D341Med (cell line): ENCODE results near the gene SFTPB.
"Not testable (repeated sequence)": the region's sequence is repeated elsewhere in the genome, so short reads cannot be mapped to it uniquely, and the experiment has no call there.

Experiments
- DNase-seq: peaks from one replicate; pipeline ENCODE4 v3.0.0; 2012; ENCODE audit warnings: low spot score

Gene SFTPB

DNA sequence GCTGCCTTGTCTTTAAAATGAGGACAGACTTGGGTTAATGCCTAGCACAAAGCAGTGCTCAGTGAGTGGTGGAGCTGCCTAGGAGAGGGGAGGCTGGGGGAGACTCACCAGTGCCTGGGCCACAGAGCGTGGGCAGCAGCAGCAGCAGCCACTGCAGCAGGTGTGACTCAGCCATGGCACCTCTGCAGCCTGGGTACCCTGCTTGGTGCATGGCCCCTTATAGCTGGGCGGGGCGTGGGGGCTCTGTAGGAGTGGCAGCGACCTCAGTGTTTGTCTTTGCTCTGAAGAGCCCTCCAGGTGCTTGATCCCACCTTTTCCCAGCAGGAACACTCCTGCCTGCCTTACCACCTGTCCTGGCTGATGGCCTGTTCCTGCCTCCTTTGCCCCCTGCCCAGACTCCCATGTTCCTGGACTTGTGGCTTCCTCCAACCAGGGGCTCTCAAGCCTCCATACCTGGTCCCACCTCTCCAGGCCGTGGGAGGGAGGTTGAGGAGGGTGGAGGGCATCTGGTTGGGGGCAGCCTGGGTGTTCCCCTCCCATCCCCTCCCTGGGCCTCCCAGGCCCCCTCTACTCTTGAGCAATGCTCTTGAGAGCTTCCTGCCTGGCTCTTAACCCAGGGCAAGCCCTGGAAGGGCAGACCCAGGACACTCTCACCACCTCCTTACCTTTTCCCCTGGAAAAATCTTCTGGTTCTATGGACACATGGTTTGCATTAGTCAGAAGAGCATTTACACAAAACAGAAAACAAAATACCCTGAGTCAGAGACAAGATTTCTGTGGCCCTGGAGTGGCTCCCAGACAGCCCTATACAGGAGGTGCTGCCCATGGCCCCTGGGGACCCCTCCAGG lies at the start of gene SFTPB:
Gene SFTPB (minus strand): TSS at position 191 of the 848 bp plus-strand sequence. CDS start 16 bp downstream, at position 175.
- no peak for DNase-seq

DNA sequence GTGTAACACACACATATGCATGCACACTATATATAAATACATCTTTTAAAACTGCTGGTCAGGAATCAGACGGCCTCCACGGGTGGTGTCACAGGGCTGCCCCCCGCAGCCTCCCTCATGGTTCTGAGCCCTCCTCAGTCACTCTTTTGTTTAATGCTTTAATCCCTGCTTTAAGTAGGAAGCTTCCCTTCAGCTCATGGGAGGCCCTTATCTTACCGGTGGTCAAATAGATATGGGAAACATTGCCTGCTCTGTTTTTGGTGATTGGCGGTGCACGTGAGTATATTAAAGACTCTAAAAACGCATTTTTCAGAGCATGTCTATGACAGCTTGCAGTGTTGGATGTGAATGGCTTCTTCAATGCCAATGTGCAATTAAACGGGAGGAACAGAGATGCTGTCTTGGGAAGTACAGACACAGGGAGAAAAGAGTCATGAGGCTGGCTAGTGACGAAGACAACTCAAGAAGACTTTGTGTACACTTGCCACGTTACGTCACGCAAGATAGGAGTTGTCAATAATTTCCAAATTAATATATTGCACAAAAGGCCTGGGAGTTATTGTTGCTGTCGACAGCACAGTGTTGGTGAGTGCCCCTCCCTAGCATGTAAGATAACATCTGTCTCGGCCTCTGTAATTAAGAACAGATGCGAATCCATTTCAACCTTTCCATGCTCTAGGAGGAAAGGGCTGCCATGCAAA lies 49.5 kb upstream of the SFTPB start:
- DNase-seq: peak; percentile 51

DNA sequence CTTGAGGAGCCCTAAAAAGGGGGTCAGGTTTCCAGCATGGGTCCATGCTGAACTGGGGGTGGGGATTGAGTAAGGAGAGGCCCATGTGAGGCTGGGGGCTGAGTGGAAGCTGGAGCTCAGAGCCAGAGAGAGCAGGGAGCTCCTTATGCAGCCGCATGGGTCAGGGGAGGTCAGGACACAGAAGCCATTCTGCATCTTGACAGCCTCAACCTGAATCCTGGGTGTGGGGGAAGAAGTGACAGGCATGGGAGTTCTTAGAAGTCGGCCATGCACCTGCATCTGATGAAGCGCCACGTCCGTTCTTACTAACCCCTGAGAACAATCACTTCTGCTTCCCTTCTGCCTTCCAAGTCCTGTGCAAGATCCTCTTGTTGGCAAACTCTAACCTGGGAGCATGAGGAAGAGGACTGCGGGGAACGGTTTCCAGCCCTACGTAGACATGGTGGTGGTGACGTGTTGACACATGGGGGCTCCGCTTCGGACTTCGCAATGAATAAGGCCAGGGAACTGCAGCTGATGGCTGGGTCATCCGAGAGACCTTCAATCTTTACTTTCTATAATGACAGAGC lies 48.4 kb upstream of the SFTPB start:
- DNase-seq: no peak

DNA sequence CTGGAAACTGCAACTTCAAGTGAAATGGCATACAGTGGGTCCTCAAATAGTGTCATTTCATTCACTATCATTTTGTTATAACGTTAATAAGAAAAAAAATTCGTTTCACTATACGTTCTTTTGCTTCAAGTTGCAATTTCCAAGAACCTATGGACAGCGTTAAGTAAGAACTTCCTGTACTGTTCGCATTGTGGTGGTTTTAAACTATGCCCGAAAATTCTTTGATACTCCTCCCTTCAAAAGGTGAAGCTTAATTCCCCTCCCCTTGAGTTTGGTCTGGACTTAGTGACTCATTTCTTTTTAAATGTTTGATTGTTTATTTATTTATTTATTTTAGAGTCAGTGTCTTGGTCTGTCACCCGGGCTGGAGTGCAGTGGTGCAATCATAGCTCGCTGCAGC lies 46.8 kb upstream of the SFTPB start:
- no peak for DNase-seq

DNA sequence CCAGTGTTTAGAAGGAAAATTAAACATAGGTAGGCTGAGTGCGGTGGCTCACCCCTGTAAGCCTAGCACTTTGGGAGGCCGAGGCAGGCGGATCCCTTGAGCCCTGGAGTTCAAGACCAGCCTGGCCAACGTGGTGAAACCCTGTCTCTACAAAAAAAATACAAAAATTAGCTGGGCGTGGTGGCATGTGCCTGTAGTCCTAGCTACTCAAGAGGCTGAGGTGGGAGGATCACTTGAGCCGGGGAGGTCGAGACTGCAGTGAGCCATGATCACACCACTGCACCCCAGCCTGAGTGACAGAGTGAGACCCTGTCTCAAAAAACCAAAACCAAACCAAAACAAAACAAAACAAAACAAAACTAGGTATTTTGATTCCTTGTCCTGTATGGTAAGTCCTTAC lies 46.4 kb upstream of the SFTPB start:
- not testable (repeated sequence) for DNase-seq

DNA sequence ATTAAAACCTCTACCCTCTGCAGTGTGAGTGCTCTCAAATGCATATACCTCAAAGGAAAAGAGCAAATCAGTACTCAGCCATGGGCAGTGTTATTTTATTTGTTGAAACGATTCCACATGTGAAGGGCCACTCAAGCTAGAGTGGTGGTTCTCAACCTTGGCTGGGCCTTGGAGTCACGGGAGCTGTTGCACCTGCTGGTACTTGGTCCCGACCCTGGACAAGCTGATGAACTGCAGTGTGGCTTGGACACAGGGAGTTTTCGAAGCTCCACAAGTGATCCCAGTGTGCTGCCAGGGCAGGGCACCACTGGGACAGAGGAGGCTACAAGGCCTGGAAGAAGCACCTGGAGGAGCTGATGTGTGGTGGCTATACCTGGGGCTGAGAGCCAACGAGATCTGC lies 45.8 kb upstream of the SFTPB start:
- DNase-seq: no peak

DNA sequence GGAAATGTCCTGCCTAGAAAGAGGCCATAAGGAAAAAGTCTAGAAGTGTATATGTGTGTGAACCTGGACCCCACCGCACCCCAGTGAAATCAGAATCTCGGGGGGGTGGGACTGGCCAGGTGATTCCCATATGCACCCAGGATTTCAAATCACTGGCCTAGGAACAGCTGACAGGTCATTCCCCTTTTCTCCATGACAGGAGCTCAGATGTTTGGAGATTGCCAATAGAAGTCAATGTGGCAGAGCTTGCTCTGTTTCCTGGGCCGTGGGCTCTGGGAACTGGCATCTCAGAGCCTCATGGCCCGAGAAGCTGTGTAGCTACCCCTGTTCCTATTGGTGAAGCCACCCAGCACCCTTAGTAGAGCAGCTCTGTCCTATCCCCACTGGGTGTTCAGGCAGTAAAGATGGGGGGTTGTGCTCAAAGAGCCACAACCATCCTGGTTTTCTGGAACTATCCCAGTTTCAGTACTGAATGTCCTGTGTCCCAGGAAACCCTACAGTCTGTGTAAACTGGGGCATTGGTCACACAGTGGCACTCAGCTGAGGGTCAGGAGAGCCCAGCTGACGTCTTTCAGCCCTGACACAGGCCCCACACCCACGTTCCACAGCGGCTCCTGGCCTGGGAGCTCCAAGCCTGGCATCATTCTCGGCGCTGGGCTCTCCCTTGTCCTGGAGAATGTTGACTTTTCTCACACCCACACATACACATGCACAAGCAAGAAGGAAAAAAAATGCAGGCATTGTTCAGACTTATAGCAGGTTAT lies 45.0 kb upstream of the SFTPB start:
- DNase-seq: no peak

DNA sequence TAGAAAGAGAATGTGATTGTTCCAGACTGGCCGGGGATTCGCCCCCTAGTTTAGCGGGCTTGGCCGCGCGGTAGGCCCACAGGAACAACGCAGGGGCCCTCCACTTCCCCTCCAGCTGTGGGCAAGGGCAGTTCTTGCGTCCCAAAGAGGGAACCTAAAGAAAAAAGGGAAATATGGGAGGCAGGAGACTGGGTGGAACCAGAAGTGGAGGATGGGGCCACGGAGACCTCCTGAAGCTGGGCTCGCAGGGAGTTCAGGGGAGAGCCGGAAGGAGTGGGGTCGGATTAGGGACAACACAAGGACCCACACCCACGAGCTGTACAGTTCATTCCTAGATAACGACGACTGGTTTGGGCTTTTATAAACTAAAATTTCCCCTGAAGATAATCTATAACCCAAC lies 44.3 kb upstream of the SFTPB start:
- DNase-seq: no peak

DNA sequence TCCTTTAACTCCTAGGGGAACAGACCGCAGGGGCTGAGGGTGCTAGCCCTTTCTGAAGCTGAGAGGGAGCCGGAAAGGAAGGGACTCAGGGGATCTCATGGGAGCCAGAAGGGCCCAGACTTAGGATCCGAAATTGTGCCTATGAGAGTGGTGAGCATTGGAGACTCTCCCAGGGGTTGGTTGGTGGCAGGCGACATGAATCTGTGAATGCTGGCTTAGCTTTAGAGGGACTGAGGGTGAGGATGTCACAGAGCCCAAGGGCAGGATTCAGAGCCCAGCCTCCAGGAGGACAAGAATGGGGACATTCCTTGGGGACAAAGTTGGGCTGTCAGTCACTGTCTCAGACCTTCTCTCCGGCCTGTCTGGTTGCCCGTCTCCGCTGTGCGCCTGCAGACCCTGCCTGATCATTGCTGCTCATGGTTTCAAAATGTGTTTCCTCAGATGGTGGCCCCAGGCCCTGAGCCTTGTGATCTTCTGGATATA lies 43.6 kb upstream of the SFTPB start:
- no peak for DNase-seq

DNA sequence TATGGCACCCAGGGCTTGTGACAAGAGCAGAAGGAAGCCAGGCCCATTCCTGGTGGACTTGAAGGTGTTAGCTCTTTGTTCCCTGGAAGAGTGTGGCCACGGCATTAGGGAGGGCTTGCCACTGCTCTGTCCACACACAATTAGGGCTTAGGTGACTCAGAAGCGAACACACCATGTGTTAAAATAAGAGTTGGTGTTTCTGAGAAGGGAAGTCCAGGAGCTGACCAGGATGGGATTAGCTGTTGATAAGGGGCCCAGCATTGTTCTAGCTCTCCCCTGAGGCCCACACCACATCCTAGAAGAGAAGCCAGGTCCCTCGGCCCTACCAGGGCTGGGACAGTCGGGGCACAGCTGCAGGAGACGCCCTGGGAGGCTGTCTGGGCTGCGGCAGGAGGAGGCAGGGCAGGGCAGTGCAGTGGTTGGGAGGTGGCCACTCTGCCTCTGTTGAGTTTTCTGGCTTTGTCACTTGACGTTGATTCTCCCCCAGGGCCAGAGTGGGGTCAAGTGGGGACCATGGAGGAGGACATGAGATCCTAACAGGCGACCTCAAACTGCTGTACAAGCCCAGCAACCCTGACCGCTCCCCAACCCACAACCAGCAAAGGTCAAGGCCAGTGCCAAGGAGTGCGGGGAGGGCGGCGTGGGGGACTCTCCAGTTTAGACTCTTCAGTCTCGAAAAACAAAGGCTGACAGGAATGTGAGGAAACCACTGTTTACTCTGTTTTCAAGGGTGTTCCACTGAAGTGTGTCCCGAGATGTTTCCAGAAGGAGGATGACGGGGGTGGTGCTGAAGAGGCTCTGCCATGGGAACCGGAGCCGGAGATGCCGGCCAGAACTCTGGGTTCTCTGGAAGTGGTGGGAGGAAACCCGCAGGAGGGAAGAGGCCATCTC lies 42.9 kb upstream of the SFTPB start:
- DNase-seq: no peak

DNA sequence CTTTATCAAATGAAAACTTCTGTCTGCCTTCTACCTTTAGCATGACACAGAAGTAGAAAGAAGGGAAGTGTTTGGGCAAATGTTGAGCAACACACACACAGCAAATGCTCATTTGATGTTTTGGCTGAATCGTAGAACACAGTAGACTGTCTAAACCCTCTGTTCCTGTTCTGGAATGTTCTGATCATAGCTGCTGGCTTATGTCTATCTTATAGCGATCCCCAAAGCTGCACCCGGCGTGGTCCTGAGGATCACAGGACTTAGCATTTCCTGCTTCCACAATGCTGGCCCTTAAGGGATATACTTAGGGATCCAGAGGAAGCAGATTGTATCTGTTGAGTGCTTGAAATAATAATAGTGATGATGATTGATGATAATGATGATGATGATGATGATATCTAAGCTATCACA lies 41.4 kb upstream of the SFTPB start:
- DNase-seq: no peak

DNA sequence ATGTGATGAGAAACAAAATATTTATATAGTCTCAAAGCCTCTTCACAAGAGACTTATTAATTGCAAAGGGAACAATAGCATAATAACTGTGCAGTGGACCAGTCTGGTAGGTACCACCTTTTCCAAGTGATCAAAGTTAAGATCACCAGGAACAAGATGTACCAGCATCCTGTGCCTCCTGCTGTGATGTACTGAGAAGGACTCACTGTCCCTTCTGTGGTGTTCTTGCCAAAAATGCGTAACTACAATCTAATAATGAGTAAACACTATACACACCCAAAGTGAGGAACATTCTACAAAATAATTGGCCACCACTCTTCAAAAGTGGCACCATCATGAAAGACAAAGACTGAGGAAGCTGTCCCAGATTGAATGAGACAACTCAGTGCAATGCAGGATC lies 40.6 kb upstream of the SFTPB start:
- no peak for DNase-seq

DNA sequence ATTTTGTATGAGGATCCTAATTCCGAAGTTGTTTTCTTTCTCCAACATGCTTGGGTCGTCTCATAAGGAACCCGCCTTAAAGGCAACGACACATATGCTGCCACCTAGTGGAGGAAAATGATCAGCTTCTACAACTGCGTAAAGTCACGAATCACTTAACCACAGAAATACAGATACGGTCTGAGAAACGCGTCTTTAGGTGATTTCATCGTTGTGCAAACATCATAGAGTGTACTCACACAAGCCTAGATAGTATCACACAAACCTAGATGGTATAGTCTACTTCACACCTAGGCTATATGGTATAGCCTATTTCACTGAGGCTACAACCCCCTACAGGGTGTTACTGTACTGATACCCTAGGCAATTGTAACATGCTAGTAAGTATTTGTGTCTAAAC lies 39.3 kb upstream of the SFTPB start:
- peak; percentile 69 for DNase-seq

DNA sequence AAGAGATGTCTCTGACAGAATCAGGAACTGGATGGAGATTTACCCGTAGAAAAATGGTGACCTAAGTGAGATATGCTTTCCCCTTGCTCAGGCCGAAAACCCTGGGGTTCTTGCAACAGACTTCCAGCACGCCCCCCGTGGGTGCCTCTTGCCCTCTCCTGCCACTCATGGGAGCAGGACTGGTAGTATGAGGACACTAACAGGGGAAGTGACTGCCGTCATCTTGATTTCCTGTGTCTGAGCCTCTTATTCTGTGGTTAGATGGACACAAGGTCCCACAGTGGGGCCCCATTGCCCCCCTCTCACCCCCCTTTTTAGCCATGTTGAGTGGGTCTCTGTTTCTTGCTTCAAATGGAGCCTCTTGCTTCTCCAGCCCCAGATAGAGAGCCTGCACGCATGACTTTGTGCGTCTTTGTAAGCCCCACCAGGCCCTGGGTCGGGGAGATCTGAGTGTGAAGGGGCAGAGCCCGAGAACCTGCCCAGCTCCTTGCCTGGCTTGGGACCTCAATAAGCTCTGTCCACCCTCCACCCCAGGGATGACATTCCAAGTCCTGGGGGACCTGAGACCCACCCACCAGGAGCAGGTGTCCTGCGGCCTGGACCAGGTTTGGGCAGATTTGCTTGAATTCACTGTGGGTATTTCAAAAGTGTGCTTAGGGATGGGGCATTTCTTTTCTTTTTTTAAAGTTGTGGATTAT lies 38.7 kb upstream of the SFTPB start:
- no peak for DNase-seq

DNA sequence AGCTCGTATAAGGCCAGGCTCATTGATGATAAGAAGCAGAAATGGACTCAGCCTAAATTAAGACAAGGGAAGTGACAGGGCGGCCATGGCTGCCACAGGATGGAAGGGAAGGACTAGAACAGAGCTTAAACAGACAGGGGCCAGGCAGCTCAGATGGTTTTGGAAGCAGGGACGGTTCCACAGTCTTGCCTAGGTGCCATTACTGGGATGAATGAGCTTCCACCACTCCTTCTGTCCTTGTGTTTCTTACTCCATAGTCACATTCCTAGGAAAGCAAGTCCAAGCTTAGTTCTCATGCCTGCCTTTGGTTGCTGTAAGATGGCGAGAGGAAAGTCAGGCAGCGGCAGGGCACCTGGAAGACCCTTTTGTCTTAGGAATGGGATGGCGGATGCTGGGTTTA lies 38.1 kb upstream of the SFTPB start:
- no peak for DNase-seq

DNA sequence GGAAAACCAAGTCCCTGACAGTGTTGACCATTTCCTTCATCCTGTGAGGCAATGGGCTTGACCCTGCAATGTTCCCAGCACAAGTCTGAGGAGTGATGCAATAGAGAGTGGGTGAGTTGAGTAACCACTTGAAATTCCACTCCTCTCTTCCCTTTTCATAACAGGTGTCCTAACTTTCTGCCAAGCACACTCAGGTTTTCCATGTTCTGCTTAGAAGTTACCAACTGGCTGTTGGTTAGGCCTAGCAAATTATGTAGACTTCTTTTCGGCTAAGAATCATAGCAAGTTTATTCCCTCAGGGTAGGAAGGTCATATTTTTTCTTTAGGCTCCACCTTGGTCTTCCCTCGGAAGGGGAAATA lies 37.7 kb upstream of the SFTPB start:
- no peak for DNase-seq

DNA sequence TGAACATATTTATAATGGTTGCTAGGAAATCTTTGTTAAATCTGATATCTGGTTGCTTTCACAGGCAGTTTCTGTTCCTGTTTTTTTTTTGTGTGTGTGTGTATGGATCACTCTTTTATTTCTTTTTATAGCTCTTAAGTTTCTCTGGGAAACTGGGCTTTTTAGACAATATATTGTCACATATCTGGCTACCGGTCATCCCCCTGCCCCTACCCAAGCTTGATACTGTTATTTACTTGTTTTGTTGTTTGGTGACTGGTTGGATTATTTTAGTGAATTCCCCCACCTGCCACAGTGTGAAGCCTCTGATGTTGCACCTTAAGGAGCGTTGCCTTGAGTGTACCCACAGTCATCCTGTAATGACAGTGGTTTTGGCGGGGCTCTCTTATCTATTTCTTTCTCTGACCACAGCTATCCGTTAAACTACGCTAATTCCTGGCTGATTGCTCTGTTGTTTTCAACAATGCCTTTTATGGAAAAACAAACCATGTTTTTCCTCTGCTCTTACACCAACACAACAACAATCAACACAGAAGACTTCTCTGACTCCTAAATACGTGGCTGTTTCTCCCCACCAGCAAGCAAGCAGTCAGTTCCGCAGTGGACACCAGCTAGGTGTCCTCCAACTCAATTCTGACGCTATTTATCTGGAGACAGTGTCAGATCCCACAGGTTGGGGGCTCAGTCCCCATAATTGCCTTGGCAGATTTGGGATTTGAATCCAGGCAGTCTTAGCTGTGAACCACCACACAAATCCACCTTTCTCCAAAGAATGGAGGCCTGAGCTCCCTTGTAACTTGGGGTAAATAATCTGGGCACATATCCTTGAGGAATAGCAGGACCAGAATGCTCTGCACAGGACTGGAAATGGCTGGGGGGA lies 37.0 kb upstream of the SFTPB start:
- DNase-seq: no peak

DNA sequence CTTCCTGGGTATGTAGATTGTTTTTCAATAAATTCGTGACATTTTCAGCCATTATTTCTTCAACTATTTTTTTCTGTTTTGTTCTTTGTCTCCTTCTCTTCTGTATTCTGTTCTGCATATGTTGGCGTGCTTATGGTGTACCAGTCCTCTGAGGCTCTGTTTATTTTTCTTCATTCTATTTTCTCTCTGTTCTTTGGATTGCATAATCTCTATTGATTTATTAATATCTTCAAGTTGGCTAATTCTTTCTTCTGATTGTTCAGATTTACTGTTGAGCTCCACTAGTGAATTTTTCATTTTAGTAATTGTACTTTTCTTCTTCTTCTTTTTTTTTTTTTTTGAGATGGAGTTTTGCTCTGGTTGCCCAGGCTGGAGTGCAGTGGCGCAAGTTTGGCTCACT lies 36.0 kb upstream of the SFTPB start:
- DNase-seq: no peak

DNA sequence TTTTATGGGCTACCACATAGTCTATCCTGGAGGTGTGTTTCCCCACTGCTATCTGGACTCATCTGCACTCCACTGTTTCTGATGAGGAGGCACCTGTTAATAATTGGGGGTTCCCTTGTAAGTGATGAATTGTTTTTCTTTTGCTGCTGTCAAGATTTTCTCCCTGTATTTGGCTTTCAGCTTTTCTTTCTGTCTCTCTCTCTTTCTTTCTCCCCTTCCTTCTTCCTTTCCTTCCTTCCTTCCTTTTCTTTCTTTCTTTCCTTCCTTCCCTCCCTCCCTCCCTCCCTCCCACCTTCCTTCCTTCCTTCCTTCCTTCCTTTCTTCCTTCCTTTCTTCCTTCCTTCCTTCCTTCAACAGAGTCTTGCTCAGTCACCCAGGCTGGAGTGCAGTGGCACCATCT lies 35.3 kb upstream of the SFTPB start:
- no peak for DNase-seq

DNA sequence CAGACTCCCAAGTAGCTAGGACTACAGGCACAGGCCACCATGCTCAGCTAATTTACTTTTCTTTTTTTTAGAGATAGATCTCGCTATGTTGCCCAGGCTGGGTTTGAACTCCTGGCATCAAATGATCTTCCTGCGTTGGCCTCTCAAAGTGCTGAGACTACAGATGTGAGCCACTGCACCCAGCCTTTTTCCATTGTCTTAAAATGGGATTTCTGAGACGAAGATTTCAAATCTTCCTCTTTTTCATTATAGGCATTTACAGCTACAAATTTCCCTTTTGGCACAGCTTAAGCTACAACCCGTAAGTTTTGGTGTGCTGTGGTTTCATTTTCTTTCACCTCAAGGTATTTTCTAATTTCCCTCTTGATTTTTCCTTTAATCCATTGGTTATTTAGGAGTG lies 34.8 kb upstream of the SFTPB start:
- no peak for DNase-seq
